GM18870 (cell line): Measurements from ENCODE around the gene PRKCE.

Experiments used
- ATAC-seq: cut with Tn5 transposase; IDR thresholded peaks from one replicate; pipeline ENCODE4 v1.9.1; 2021; ENCODE audit warnings: moderate library complexity; ENCODE audit not compliant: unreplicated experiment

PRKCE gene

DNA sequence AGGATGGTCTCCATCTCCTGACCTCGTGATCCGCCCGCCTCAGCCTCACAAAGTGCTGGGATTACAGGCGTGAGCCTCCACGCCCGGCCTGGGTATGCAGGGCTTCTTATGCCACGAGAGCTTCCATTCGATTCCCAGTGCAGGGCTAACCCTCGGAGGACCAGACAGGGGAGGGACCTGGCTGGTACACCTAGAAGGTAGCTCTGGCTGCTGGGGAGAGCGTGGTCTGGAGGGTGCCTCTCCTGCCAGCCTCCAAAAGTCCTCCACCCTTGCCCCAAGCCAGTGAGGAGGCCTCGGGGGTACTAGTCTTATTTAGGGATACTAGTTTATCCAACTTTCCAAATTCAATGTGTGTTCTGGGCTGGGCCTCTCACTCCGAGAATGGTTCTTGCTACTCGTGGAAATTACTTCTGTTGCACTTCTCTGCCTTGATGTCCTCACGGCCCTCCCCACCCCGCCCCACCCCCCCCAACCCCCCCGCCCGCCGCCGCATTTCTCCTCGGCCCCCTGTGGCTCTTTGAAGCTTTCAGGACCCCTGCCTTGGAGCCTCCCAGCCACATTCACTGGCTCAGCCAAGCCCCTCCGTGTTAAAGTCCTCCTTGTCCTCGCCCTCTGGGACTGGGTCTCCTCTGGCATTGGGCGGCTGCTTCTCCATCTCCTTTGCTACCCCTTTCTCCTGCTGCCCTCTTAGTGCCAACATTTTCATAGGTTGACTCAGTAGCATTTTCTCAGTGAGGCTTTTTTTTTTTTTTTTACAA is 502.7 kb downstream of the PRKCE start:
- ATAC-seq, result no peak

DNA sequence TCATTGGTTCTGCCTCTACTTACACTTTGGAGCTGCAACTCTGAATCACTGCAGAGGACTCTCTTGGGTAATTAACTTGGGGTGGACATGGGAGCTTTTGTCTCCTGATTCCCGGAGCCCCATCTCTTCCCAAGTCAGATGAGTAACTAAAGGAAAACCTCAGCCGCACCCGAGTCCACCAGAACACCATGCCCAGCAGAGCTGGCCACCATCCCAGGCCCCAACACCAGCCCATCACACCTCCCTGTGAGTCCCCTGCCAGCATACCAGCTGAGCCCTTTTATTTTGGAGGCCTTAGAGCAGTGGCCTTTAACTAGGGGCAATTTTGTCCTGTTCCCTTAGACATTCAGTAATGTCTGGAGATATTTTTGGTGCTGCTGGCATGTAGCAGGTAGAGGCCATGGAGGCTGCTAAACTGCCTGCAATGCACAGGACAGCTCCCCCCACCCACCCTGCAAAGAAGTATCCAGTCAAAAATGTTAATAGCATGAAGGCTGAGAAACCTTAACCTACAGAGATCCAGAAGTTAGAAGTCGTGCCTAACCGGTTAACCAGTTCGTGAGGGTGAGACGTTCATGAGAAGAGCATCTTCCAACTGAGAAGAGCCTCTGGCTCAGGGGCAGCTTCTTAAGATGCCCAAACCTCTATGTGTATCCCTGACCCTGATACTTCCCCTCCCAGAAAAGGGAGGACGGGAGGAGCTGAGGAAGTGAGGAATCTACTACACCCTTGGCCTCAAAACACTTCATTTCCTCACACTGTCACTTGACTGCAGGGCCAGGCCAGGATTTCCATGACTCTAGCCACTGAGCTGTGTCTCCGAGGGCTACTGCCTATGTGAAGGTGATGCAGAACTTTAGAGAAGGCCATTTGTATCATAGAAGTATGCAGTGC is 505.8 kb downstream of the PRKCE start:
- ATAC-seq, result no peak

DNA sequence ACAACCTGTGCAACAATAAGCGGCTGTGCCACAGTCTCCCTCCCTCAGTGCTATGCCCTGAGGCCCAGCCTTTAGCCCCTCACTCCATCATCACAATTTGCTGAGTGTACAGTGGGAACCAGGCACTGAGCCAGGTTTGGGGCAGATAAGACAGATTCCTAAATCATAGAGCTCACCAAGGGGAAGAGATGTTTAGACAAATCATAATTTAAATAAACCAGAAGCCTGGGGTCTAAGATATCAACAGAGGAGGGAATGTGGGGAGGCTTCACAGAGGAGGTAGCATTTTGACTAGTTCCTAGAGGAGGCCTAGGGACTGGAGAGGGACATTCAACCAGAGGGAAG is 506.5 kb downstream of the PRKCE start:
- ATAC-seq, result no peak

GRCh38 chr2:46158661-46159060 is 507.2 kb downstream of the PRKCE start:
- ATAC-seq, result no peak

DNA sequence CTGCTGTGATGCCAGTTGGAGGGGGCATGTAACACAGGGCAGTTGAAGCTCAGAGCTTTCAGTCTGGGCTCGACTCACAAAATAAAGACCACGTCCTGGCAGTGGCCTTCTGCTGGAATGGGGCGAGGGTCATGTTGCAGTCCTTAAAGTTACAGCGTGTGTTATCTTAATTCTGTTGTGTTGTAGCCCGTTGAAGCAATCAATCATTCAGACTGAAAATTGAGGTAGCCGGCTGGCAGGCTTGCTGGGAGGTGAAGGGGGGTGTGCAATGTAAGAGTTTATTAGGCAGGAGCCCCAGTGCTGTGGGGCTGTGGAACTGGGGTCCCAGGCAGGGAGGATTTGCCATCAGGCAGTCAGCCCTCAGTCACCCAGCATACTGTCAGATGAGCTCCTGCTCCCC is 508.9 kb downstream of the PRKCE start:
- ATAC-seq, result no peak

- ATAC-seq, result no peak
Observed at GRCh38 chr2:46161315-46161714, 509.8 kb downstream of the PRKCE start.

DNA sequence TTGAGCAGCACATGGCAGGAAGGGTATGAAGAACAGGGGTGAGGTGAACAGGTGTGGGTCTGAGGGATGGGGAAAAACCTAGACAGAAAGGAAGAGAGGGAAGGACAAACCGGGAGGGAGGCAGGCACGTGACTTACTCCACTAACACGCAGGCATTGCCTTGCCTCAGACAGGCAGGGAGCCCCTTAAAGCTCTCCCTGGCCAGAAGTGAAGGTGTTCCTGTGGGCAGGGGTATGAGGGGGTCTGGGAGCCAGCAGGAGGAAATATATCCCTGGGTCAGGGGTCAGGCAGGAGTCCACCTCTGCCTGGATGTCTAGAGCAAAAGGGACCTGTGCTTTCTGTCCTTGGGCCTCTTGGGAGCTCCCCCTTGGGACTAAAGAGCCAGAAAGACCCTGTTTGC is 510.4 kb downstream of the PRKCE start:
- ATAC-seq, result no peak

GRCh38 chr2:46162329-46163097 is 511.0 kb downstream of the PRKCE start:
- no peak for ATAC-seq

- ATAC-seq, result no peak
Observed at GRCh38 chr2:46163098-46163430, 511.6 kb downstream of the PRKCE start.

GRCh38 chr2:46163804-46164528 is 512.5 kb downstream of the PRKCE start:
- no peak for ATAC-seq

DNA sequence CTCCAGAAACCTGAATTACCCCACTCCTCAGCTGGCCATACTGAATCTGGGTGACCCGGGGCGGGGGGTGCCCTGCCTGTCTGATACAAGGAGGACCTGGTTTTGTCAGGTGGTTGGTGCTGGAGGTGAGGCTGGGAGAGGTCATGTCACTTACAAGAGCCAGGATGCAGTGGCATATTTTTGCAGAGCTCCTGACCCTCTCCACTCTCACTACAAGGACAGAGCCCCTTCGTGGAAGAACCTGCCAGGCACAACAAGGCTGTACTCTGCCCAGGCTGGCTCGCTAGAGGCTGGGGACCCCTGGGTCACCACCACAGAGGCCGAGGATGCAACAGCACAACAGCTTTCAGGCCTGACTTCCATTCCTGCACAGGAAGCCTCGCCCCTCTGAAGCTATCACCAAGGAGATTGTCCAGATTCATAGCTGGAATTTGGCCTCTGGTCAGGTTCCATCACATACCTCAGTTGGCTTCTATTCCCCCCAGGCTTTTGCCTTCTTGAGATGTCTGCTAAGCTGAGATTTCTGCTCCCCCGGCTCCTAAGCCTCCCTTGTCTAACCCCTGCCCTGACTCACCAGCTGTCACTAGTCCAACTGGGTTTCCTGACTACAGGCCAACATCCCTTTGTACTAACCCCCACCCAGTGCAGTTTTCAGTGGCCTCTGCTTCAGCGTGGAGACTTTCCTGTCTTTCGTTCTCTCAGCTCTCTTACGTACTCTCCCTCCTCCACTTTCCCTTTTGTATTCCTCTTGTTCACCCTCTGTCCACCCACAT is 513.2 kb downstream of the PRKCE start:
- ATAC-seq, result no peak

DNA sequence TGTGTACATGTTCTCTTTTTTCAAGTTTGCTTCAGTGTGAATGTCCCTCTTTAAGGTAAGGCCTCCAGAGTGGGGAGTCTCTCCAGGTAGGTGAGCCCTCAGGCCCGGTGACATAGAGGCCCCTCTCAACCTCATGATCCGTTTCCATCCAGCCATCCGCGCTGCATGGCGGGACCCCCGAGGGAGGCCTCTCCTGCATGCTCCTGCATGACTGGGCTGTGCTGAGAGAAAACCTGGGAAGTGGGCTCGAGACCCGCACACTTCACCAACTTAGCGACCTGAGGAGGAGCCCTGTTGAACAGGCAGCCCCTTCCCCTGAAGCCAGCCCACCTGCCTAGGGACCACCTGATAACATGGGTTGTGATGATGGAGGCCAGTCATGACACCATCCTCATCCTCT is 514.4 kb downstream of the PRKCE start:
- no peak for ATAC-seq

DNA sequence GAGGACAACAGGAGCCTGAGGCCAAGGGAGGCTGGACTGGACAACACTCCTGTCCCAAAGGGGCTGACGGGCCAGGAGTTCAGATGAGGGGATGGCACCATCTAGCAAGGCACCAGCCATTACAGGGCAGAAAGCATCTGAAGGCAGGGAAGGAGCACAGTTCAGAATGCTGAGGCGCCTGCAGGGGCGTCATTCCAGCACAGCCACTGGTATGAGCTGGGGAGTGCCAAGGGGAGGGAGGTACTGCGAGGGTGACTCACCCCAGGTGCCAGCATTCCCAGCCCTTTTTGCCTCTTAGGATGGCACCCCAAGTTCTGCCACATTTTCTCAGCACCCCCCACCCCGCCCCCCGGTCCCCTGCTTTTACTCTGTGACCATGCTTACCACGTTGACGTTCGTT is 515.9 kb downstream of the PRKCE start:
- no peak for ATAC-seq

- ATAC-seq, result no peak
Observed at GRCh38 chr2:46167924-46168323, 516.4 kb downstream of the PRKCE start.

DNA sequence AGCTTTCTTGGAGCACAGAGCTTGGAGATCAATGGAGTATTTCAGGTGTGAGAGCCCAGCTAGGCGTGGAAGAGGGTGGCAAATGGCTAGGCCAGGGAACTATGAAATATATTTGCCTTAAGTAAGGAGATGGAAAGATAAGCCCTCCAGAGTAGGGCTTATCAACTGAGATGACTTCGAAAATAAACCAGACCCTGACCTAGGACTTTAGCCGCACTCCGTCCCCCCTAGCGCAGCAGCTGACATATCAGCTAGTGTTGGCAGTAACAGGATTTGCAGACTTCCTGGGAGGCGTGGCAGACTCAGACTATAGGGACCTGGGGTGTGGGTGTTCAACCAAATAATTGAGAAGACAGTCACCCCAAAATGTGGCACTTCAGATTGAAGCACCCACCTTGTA is 518.0 kb downstream of the PRKCE start:
- no peak for ATAC-seq

DNA sequence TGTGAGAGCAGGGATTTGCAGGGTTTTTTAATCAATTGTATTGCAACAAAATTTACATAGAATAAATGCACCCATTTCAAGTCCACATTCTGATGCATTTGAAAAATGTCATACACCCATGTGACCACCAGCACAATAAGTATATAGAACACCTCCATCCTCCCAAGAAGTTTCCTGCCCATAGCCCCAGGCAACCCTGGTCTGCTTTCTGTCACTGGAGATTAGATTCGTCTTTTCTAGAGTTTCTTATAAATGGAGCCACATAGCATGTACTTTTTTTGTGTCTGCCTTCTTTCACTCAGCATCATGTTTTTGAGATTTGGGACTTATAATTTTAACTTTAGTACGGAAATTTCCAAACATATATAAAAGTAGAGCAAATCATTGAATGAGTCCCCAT is 518.6 kb downstream of the PRKCE start:
- ATAC-seq, result no peak

- ATAC-seq, result no peak
Observed at GRCh38 chr2:46170611-46171350, 519.3 kb downstream of the PRKCE start.

DNA sequence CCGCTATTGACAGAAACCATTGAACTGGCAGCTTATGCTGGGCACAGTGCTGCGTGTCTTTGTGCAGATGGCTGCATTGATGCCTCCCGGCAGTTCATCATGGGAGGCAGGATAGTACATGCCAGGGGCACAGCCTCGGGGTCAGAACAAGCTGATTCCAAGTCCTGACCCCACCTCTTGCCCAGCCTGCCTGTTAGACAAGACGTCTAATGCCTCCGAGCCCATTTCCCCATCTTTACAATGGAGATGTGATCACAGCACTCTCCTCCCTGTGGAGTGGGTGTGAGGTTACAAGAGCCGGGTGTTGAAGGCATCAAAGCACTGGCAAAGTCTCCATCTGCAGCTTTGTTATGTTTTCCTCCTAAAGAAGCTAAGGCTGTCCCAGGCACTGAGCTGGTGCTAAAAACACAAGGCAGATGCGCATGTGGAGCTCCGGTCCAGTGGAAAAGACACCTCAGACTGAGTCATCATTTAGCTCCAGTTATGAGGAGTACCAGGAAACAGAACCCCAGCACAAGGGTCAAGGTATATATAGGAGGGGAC is 520.0 kb downstream of the PRKCE start:
- ATAC-seq, result no peak

- no peak for ATAC-seq
Observed at GRCh38 chr2:46171996-46172546, 520.6 kb downstream of the PRKCE start.
